Uterus (tissue), 4 donors: Measurements from ENCODE around the gene RNF214. TPM values are rescaled to one million over a fixed set of nuclear protein-coding genes. Genes with fewer than 3 reads are reported as not detected.

Experiments used
- DNase-seq, 2 donors: peaks; one replicate each; pipeline ENCODE4 v3.0.0-alpha.2; 2019 to 2020
- H3K27ac ChIP-seq, 2 donors: fragments of 200-600 bp; sonication (generic); 1 replicate in 1 of 2; 2 replicates in 1 of 2; pipeline ENCODE4 v1.5.1; 2016 to 2018
- H3K27me3 ChIP-seq, 2 donors: fragments of 200-600 bp; sonication (generic); one replicate each; pipeline ENCODE4 v1.5.1; 2018 to 2019; ENCODE audit warnings: control low read depth in 1 of 2
- H3K36me3 ChIP-seq, 2 donors: fragments of 200-600 bp; sonication (generic); one replicate each; pipeline ENCODE4 v1.5.1; 2019; ENCODE audit warnings: control low read depth in 1 of 2
- H3K4me1 ChIP-seq, 2 donors: fragments of 200-600 bp; sonication (generic); one replicate each; pipeline ENCODE4 v1.5.1; 2018 to 2019; ENCODE audit warnings: control low read depth in 1 of 2
- H3K4me3 ChIP-seq, 2 donors: fragments of 200-600 bp; sonication (generic); 1 replicate in 1 of 2; 2 replicates in 1 of 2; pipeline ENCODE4 v1.5.1; 2018 to 2019; ENCODE audit warnings: mild to moderate bottlenecking in 1 of 2
- H3K9me3 ChIP-seq, 2 donors: fragments of 200-600 bp; sonication (generic); one replicate each; pipeline ENCODE4 v1.5.1; 2019; ENCODE audit warnings: control low read depth in 1 of 2
- CTCF ChIP-seq, 4 experiments: fragments of 200-600 bp in 2 of 4; fragments of 450-650 bp in 2 of 4; sonication (generic) in 2 of 4; IDR thresholded peaks; one replicate each; pipeline ENCODE4 v1.5.1; 2016 to 2019; ENCODE audit warnings: antibody characterized with exemption in 4 of 4, mild to moderate bottlenecking in 2 of 4, moderate library complexity in 1 of 4
- POLR2A ChIP-seq, 2 donors: fragments of 450-650 bp; IDR thresholded peaks; one replicate each; pipeline ENCODE4 v1.6.1; 2016; ENCODE audit warnings: antibody characterized with exemption in 2 of 2, mild to moderate bottlenecking in 1 of 2, moderate library complexity in 1 of 2
- intact Hi-C: fragments of 100-400 bp; cut with DNase I; formaldehyde crosslinking; loops from one replicate; pipeline ENCODE4 v1.15.1; 2023; ENCODE audit warnings: low total_unique reads
- total RNA-seq, 4 donors: library from RNA; depleted of rRNA in 3 of 4; stranded (reverse); fragments of >200 nt in 3 of 4; gene quantifications; one replicate each; pipeline versions ENCODE4 v1.1.0 to v1.2.4, GENCODE V29; 2014 to 2023
- donor health status: DM: yes; HTN: yes; CAD: no.

Gene RNF214
- total RNA-seq, 4 donors from 2014 or later, result 4.4 to 38.6 (median 11.4) TPM

- no peak overlapping the region for H3K4me3 ChIP-seq
- H3K36me3 ChIP-seq, result no peaks in the 10 kb centered on the region
- no peaks in the 10 kb centered on the region for H3K9me3 ChIP-seq
- no peaks in the 10 kb centered on the region for H3K27me3 ChIP-seq
- peak overlapping the region; percentile 93 to 94 for H3K27ac ChIP-seq
- DNase-seq, result peak in 1 of 2 donors; percentile 38
- peaks cover 35 to 40% of the 10 kb centered on the region in 2 donors for H3K4me1 ChIP-seq
- intact Hi-C loops, result no loop called here
- TF ChIP-seq POLR2A (IDR thresholded peaks at IDR 0.05) (no peak), CTCF (IDR thresholded peaks at IDR 0.05) (no peak)
These were observed 13.5 kb upstream of the RNF214 start for GRCh38 chr11:117219001-117219400.

GRCh38 chr11:117219455-117219854, 13.0 kb upstream of the RNF214 start:
- no peaks in the 10 kb centered on the region for H3K36me3 ChIP-seq
- no peaks in the 10 kb centered on the region for H3K27me3 ChIP-seq
- intact Hi-C loops, result no loop called here
- no peak overlapping the region for H3K4me3 ChIP-seq
- DNase-seq, result peak in 1 of 2 donors; percentile 25
- peak overlapping the region; percentile 93 to 94 for H3K27ac ChIP-seq
- no peak for TF ChIP-seq CTCF (IDR thresholded peaks at IDR 0.05)
- TF ChIP-seq POLR2A (IDR thresholded peaks at IDR 0.05), result no peak
- no peaks in the 10 kb centered on the region for H3K9me3 ChIP-seq
- peaks cover 35 to 40% of the 10 kb centered on the region in 2 donors for H3K4me1 ChIP-seq

- peaks cover 35 to 40% of the 10 kb centered on the region in 2 donors for H3K4me1 ChIP-seq
- no peaks in the 10 kb centered on the region for H3K36me3 ChIP-seq
- no peak overlapping the region for H3K4me3 ChIP-seq
- no peaks in the 10 kb centered on the region for H3K27me3 ChIP-seq
- DNase-seq, result no peak
- H3K9me3 ChIP-seq, result no peaks in the 10 kb centered on the region
- TF ChIP-seq CTCF (IDR thresholded peaks at IDR 0.05), result no peak
- TF ChIP-seq POLR2A (IDR thresholded peaks at IDR 0.05), result no peak
- H3K27ac ChIP-seq, result peak overlapping the region; percentile 93 to 94
- intact Hi-C loops, result loop anchor here (10.0 kb wide), 1 partner anchor 425 kb away; the partner anchor contains the start of gene APOA5
These were observed 12.5 kb upstream of the RNF214 start for GRCh38 chr11:117219995-117220394.

GRCh38 chr11:117220568-117220967, 11.9 kb upstream of the RNF214 start:
- H3K4me3 ChIP-seq, result no peak overlapping the region
- peak; percentile 67 to 78 for DNase-seq
- H3K27me3 ChIP-seq, result no peaks in the 10 kb centered on the region
- H3K36me3 ChIP-seq, result no peaks in the 10 kb centered on the region
- H3K9me3 ChIP-seq, result no peaks in the 10 kb centered on the region
- intact Hi-C loops, result loop anchor here (10.0 kb wide), 1 partner anchor 426 kb away; the partner anchor contains the start of gene APOA5
- no peak for TF ChIP-seq CTCF (IDR thresholded peaks at IDR 0.05)
- TF ChIP-seq POLR2A (IDR thresholded peaks at IDR 0.05), result no peak
- H3K27ac ChIP-seq, result peak overlapping the region; percentile 93 to 94
- peaks cover 35 to 40% of the 10 kb centered on the region in 2 donors for H3K4me1 ChIP-seq

- H3K27ac ChIP-seq, result peak overlapping the region; percentile 93 to 94
- peaks cover 35 to 40% of the 10 kb centered on the region in 2 donors for H3K4me1 ChIP-seq
- peak; percentile 70 to 76 for DNase-seq
- intact Hi-C loops, result loop anchor here (10.0 kb wide), 1 partner anchor 426 kb away; the partner anchor contains the start of gene APOA5
- no peaks in the 10 kb centered on the region for H3K36me3 ChIP-seq
- TF ChIP-seq POLR2A (IDR thresholded peaks at IDR 0.05), result no peak
- TF ChIP-seq CTCF (IDR thresholded peaks at IDR 0.05), result no peak
- H3K27me3 ChIP-seq, result no peaks in the 10 kb centered on the region
- H3K9me3 ChIP-seq, result no peaks in the 10 kb centered on the region
- H3K4me3 ChIP-seq, result no peak overlapping the region
These were observed 11.3 kb upstream of the RNF214 start for GRCh38 chr11:117220999-117221774.
